ENCODE results near the gene TNNT3.

GRCh38 chr11:1953489-1954266, 34.2 kb downstream of the TNNT3 start:
- TF ChIP-seq, protein P1, sequence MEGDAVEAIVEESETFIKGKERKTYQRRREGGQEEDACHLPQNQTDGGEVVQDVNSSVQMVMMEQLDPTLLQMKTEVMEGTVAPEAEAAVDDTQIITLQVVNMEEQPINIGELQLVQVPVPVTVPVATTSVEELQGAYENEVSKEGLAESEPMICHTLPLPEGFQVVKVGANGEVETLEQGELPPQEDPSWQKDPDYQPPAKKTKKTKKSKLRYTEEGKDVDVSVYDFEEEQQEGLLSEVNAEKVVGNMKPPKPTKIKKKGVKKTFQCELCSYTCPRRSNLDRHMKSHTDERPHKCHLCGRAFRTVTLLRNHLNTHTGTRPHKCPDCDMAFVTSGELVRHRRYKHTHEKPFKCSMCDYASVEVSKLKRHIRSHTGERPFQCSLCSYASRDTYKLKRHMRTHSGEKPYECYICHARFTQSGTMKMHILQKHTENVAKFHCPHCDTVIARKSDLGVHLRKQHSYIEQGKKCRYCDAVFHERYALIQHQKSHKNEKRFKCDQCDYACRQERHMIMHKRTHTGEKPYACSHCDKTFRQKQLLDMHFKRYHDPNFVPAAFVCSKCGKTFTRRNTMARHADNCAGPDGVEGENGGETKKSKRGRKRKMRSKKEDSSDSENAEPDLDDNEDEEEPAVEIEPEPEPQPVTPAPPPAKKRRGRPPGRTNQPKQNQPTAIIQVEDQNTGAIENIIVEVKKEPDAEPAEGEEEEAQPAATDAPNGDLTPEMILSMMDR (IDR thresholded peaks at IDR 0.05), result no peak
- TF ChIP-seq POLR2A (IDR thresholded peaks at IDR 0.05), result no peak
